OCI-LY1 (cell line): ENCODE data around the gene GAS2L1.

Experiments used
- H2AFZ ChIP-seq: fragments of 200-600 bp; sonication (generic), shearing (Covaris generic); 2 replicates; pipeline ENCODE4 v1.6.0; 2014; ENCODE audit warnings: antibody characterized with exemption, mild to moderate bottlenecking, low read length
- H3F3A ChIP-seq: fragments of 200-600 bp; sonication (generic), shearing (Covaris generic); 2 replicates; pipeline ENCODE4 v1.6.0; 2014; ENCODE audit warnings: mild to moderate bottlenecking, antibody characterized with exemption, low read length, moderate library complexity; ENCODE audit not compliant: insufficient read depth
- H3K27ac ChIP-seq: fragments of 200-600 bp; sonication (generic); 2 replicates; pipeline ENCODE4 v1.5.1; 2014; ENCODE audit warnings: low read length, mixed run types, mild to moderate bottlenecking, low read depth; ENCODE audit not compliant: poor library complexity, severe bottlenecking
- H3K27me3 ChIP-seq: fragments of 200-600 bp; sonication (generic); 2 replicates; pipeline ENCODE4 v1.6.0; 2014; ENCODE audit warnings: antibody characterized with exemption, mild to moderate bottlenecking, low read length, moderate library complexity; ENCODE audit not compliant: insufficient read depth
- H3K36me3 ChIP-seq: fragments of 200-600 bp; sonication (generic); 2 replicates; pipeline ENCODE4 v1.6.1; 2014; ENCODE audit warnings: mild to moderate bottlenecking, antibody characterized with exemption, low read length, moderate library complexity, mixed read lengths; ENCODE audit not compliant: insufficient read depth
- H3K4me1 ChIP-seq: fragments of 200-600 bp; sonication (generic); 2 replicates; pipeline ENCODE4 v1.5.1; 2014; ENCODE audit warnings: mild to moderate bottlenecking, low read length, moderate library complexity; ENCODE audit not compliant: insufficient read depth, severe bottlenecking
- H3K4me2 ChIP-seq: fragments of 200-600 bp; sonication (generic), shearing (Covaris generic); 2 replicates; pipeline ENCODE4 v1.6.1; 2014; ENCODE audit warnings: low read length
- H3K4me3 ChIP-seq: fragments of 200-600 bp; sonication (generic); 2 replicates; pipeline ENCODE4 v1.5.1; 2014; ENCODE audit warnings: low read length, low read depth, mild to moderate bottlenecking, mixed read lengths; ENCODE audit not compliant: poor library complexity, severe bottlenecking
- H3K79me2 ChIP-seq: fragments of 200-600 bp; shearing (Covaris generic); 2 replicates; pipeline ENCODE4 v1.6.1; 2016; ENCODE audit warnings: mixed run types, low read length, mixed read lengths; ENCODE audit not compliant: insufficient read depth
- H3K9ac ChIP-seq: fragments of 200-600 bp; sonication (generic), shearing (Covaris generic); 2 replicates; pipeline ENCODE4 v1.6.1; 2014; ENCODE audit warnings: mild to moderate bottlenecking, low read length, mixed read lengths
- H3K9me2 ChIP-seq: fragments of 200-600 bp; sonication (generic), shearing (Covaris generic); 2 replicates; pipeline ENCODE4 v1.6.1; 2014; ENCODE audit warnings: low read depth, mild to moderate bottlenecking, low read length, mixed read lengths
- H3K9me3 ChIP-seq: fragments of 200-600 bp; shearing (Covaris generic); 2 replicates; pipeline ENCODE4 v1.6.1; 2014; ENCODE audit warnings: low read length, mixed read lengths
- H4K20me1 ChIP-seq: fragments of 200-600 bp; sonication (generic), shearing (Covaris generic); 2 replicates; pipeline ENCODE4 v1.6.0; 2016; ENCODE audit warnings: mild to moderate bottlenecking, low read length; ENCODE audit not compliant: insufficient read depth
- EZH2 ChIP-seq: fragments of 200-600 bp; sonication (generic), shearing (Covaris generic); IDR thresholded peaks from 2 replicates; pipeline ENCODE4 v1.8.0; 2017; ENCODE audit warnings: borderline replicate concordance, mixed run types, mild to moderate bottlenecking, antibody characterized with exemption, low read length, moderate library complexity, mixed read lengths
- TF ChIP-seq, protein P1 (sequence below): fragments of 200-600 bp; sonication (generic), shearing (Covaris generic); IDR thresholded peaks from 2 replicates; pipeline ENCODE4 v1.5.1; 2017; ENCODE audit warnings: mild to moderate bottlenecking, antibody characterized with exemption, low read length, moderate library complexity, mixed read lengths

GAS2L1 gene

DNA sequence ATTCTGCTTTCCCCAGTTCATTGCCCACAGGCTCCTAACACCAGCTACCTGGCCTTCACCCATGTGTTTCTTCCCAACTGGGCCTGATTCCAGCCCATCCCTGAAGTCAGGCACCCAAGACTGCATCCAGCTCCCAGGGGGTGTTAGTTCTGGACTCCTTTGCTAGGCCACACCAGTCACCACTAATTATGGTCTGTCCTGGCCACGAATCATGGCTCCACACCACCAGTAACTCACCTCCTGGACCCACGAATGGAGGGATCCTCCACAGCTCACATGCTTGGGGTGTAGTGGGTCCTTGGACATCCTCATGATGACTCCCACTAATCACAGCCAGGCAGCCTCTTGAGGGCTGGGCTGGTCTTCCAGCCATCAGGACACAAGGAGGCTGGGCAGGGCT is 12.6 kb downstream of the GAS2L1 start:
- Histone ChIP-seq H3K4me2 (no peak overlapping the region), H2AFZ (no peak overlapping the region), H4K20me1 (no peaks in the 10 kb centered on the region), H3K9me3 (no peaks in the 10 kb centered on the region), H3F3A (no peaks in the 10 kb centered on the region), H3K27ac (no peak overlapping the region), H3K9me2 (no peaks in the 10 kb centered on the region), H3K79me2 (no peaks in the 10 kb centered on the region), H3K4me1 (no peaks in the 10 kb centered on the region), H3K4me3 (no peak overlapping the region), H3K36me3 (no peaks in the 10 kb centered on the region), H3K27me3 (no peaks in the 10 kb centered on the region; the same call in 1 of the 2 replicates), H3K9ac (no peak overlapping the region)
- TF ChIP-seq EZH2: no peak
- TF ChIP-seq, protein P1, sequence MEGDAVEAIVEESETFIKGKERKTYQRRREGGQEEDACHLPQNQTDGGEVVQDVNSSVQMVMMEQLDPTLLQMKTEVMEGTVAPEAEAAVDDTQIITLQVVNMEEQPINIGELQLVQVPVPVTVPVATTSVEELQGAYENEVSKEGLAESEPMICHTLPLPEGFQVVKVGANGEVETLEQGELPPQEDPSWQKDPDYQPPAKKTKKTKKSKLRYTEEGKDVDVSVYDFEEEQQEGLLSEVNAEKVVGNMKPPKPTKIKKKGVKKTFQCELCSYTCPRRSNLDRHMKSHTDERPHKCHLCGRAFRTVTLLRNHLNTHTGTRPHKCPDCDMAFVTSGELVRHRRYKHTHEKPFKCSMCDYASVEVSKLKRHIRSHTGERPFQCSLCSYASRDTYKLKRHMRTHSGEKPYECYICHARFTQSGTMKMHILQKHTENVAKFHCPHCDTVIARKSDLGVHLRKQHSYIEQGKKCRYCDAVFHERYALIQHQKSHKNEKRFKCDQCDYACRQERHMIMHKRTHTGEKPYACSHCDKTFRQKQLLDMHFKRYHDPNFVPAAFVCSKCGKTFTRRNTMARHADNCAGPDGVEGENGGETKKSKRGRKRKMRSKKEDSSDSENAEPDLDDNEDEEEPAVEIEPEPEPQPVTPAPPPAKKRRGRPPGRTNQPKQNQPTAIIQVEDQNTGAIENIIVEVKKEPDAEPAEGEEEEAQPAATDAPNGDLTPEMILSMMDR: no peak

DNA sequence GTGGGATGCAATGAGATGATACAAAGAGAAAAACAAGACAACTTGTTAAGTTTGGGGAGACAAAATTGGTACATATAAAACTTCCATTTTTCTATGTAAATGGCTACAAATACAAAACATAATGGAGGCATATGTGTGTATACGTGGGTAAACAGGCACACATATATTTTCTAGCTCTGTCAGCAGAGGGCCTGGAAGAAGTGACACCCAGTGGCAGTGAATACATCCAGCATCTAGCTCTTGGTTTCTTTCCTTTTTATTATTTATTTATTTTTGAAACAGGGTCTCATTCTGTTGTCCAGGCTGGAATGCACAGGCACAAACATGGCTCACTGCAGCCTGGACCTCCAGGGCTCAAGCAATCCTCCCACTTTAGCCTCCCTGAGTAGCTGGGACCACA is 14.1 kb downstream of the GAS2L1 start:
- H3K79me2 ChIP-seq: no peaks in the 10 kb centered on the region
- H3K9me3 ChIP-seq: no peaks in the 10 kb centered on the region
- H3K4me1 ChIP-seq: no peaks in the 10 kb centered on the region
- no peaks in the 10 kb centered on the region for H3F3A ChIP-seq
- H3K4me2 ChIP-seq: no peak overlapping the region
- no peaks in the 10 kb centered on the region for H3K27me3 ChIP-seq
- H3K9me2 ChIP-seq: no peaks in the 10 kb centered on the region
- no peak overlapping the region for H3K9ac ChIP-seq
- H4K20me1 ChIP-seq: no peaks in the 10 kb centered on the region
- TF ChIP-seq, protein P1: no peak
- TF ChIP-seq EZH2: no peak
- no peaks in the 10 kb centered on the region; the same call in 1 of the 2 replicates for H3K36me3 ChIP-seq
- no peak overlapping the region for H3K27ac ChIP-seq
- H2AFZ ChIP-seq: no peak overlapping the region
- H3K4me3 ChIP-seq: no peak overlapping the region

DNA sequence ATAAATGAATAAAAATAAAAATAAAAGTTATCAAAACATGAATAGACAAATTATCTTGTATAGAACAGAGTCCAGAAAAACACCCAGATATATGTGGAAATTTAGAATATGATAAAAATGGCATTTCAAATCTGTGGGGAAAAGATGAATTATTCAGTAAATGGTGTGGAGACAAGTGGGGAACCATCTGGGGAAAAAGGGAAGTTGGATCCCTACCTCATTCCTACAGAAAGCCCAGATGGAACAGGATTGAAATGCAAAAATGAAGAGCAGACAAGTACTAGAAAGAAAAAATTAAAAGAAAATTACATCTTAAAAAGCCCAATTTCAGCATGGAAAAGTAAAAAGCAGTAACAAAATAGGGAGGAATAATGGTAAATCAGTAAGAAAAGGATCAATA is 17.2 kb downstream of the GAS2L1 start:
- H3K79me2 ChIP-seq: no peaks in the 10 kb centered on the region
- H3K9me3 ChIP-seq: no peaks in the 10 kb centered on the region
- no peak overlapping the region for H3K9ac ChIP-seq
- no peaks in the 10 kb centered on the region for H3K4me1 ChIP-seq
- no peaks in the 10 kb centered on the region for H3K9me2 ChIP-seq
- no peaks in the 10 kb centered on the region for H3K27me3 ChIP-seq
- TF ChIP-seq, protein P1: no peak
- no peak for TF ChIP-seq EZH2
- H3F3A ChIP-seq: no peaks in the 10 kb centered on the region
- H4K20me1 ChIP-seq: no peaks in the 10 kb centered on the region
- H3K36me3 ChIP-seq: peaks cover 28% of the 10 kb centered on the region
- H3K4me3 ChIP-seq: no peak overlapping the region
- H3K27ac ChIP-seq: no peak overlapping the region
- no peak overlapping the region for H3K4me2 ChIP-seq
- H2AFZ ChIP-seq: no peak overlapping the region
